Dedifferentiated amniotic fluid mesenchymal stem cell (primary cell): Measurements from ENCODE around the gene SLC35E2B.
"Not testable (repeated sequence)": the region's sequence is repeated elsewhere in the genome, so short reads cannot be mapped to it uniquely, and the experiment has no call there.

Experiments
- DNase-seq: peaks from one replicate; pipeline ENCODE4 v3.0.0-alpha.2; 2016; ENCODE audit errors: extremely low spot score

The SLC35E2B gene

DNA sequence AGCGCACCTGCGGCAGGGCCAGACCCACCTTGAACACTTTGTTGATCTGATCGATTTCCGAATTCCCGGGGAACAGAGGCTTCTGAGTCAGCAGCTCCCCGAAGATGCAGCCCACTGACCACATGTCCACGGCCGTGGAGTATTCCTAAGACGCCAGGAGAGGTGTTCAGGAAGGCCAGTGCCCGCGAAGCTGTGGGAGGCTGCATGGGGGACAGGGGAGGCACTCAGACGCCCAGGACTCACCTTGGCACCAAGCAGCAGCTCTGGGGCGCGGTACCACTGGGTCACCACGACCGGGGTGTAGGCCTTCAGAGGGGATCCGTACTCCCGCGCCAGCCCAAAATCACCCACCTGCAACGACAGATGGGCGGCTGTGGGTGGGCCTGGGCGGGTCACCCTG, 11.2 kb upstream of the SLC35E2B start:
- DNase-seq, result no peak

DNA sequence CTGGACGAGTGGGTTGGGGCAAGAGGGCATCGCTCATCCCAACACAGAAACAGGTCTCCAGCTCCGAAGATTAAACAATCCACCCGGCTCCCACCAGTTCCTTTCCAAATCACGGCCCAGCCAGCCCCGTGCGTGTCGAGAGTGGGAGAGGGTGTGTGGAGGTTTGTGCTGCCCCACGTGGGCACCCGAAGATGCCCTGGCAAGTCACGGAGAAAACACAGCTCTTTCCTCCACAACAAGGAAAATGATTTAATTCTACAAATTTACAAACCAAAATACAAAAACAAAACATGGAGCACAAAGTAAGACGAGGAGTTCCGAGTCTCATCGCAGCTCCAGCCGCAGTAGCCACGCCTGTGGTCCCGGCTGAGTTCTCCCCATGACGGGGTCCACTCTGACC, 9.9 kb upstream of the SLC35E2B start:
- DNase-seq, result not testable (repeated sequence)

DNA sequence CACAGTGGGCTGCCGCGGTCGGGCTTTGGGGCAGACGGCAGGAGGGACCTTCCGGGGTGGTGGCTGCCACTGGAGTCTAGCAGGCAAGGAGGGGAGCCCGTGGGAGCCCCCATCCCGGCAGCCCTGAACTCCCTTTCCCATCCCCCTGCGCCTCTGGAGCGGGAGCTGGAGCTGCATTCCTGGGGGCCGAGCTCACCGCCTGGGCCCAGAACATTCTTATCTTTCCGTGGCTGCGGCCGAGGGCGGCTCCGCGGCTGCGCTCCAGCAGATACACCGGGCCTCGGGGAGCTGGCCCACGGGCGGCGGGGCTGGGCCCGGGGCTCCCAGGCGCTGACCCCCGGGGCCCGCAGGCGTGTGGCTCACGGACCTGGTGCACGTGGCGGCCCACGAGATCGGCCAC, 8.0 kb upstream of the SLC35E2B start:
- not testable (repeated sequence) for DNase-seq

DNA sequence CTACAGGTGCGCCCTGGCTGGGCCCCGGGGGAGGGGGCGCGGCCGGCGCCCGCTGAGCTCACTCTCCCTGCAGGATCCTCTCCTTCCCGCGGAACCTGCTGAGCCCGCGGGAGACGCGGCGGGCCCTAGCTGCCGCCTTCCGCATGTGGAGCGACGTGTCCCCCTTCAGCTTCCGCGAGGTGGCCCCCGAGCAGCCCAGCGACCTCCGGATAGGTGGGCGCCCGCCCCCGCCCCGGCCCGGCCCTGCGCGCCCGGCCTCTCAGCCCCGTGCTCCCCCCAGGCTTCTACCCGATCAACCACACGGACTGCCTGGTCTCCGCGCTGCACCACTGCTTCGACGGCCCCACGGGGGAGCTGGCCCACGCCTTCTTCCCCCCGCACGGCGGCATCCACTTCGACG, 7.5 kb upstream of the SLC35E2B start:
- DNase-seq, result not testable (repeated sequence)

DNA sequence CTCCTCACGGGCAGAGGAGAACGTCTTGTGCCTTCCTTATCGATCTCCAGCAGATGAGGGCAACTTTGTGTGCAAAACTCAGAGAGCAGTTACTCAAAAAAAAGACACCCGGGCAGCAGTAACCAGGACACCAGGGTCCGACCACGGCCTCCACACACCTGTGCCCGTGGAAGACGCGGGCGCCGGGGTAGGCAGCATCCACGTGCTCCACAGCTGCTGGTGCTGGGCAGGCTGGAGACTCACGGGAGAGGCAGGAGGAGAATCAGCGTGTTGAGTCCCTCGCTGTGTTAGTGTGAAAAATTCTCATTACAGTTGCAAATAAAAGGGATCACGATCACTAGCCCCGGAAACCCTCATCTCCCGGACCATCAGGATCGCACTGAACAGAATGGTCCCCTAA, 6.5 kb upstream of the SLC35E2B start:
- DNase-seq, result not testable (repeated sequence)

DNA sequence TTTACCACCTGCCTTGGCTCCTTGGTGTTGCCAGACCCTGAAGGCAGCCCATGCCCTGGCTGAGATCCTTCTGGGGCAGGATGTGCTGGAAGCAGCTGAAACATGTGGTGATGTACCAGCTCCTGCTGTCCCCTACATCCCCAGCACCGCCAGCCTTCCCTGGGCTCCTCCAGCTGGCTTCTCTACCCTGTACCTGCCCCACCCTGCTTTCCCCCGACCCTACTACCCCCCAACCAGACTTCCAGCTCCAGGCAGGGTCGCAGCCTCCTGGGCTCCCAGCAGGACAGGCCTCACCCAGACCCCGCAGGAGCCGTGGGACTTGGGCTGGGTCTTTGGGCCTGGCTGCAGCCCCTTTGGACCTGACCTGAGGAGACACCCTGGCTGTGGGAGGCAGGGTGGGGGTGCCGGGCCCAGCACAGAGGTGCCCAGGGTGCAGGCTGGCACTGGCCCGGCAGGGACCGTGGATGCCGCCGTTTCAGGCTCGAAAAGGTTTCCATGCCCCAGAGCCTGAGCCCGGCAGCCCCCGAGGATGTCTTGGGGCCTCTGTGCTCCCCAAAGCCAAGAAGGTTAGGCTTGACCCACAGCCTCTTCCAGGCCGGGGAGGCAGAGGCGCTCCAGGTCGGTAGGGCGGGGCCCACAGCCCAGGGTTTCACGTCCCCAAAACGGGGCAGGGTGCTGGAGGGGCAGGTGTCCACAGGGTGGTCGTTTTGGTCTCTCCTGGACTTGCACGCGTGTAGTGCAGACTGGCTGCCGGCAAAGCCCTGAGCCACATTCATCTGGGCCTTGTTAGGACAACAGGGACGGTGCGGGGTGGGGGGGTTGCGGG, 5.0 kb upstream of the SLC35E2B start:
- not testable (repeated sequence) for DNase-seq

DNA sequence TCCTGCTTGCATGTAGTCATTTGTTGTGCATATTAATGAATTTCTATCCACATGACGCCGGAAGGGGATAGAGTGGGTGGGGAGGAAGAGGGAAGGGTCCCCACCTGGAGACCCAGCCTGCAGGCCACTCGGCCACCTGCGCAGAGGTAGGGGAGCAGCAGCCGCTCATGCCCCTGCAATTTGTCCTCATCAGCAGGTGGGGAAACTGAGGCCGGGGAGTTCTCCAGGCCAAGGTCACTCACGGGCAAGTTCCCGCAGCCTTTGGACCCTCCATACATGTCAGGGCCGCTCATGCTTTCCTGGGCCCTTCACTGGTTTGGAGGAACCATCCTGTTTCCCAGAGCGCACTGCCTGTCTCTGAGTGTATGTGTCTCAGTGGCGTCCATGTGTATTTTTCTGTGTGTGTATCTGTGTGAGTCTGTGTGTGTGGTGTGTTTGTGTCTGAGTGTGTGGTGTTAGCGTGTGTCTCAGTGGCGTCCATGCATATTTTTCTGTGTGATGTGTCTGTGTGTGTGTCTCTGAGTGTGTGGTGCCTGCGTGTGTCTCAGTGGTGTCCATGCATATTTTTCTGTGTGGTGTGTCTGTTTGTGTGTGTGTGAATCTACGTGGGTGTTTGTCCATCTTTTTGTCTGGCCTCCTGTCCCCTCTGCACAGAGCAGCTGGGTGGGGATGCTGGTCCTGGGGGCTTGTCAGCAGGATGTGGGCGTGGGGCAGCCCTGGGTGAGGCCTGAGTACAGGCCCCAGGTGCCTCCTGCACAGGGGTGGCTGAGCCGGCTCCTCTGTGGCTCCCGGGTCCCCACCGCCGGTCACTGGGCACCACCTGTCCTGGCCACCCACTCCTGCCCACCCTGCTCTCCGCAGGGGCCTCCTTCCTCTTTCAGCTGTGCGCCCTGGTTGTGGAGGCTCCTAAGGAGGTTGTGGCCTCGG, 4.1 kb upstream of the SLC35E2B start:
- DNase-seq, result not testable (repeated sequence)

DNA sequence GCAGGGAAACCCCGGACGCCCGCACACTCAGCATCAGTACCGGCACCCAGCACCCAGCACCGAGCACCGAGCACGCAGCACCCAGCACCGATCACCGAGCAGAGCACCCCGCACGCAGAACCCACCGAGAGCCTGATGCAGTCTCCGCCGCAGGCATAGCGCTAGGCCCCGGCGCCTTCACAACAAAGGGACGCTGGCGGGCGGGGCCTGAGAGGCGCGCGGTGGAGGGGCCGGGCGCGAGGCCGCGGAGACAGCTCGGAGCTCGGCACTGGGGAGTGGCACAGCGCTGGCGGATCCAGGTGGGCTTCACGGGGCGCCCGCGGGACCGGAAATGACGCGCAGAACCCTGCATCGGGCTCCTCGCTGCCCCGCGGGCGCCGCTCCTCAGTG, 276 bp downstream of the SLC35E2B start:
- peak; percentile 36 for DNase-seq

DNA sequence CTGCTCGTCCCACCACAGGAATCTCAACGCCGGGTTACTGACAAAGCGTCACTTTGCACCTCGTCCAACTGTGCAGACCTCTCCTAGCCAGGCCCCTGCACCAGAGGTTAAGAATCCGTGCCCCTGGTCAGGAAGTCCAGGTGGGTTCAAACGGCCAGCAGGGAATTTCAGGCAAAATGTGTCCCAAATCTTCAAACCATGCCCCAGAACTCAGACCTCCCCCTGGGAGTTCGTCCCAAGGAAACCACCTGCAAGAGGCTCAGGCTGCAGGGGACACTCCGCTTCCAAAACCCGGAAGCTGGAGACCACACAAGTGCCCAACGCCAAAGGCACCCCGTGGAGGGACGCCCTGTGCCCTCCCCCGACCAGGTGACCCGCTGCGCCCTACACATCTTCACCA, 1.2 kb downstream of the SLC35E2B start:
- not testable (repeated sequence) for DNase-seq

DNA sequence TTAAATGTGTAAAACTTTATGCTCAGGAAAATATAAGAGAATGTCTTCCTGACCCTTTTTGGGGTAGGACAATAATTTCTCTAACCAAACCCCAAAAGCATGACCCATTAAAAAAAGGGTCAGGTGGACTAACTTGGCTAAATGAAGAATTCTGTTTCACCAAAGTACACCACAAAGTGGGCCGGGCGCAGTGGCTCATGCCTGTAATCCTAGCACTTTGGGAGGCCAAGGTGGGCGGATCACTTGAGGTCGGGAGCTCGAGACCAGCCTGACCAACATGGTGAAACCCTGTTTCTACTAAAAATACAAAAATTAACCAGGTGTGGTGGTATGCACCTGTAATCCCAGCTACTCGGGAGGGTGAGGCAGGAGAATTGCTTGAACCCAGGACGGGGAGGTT, 3.1 kb downstream of the SLC35E2B start:
- DNase-seq, result not testable (repeated sequence)

DNA sequence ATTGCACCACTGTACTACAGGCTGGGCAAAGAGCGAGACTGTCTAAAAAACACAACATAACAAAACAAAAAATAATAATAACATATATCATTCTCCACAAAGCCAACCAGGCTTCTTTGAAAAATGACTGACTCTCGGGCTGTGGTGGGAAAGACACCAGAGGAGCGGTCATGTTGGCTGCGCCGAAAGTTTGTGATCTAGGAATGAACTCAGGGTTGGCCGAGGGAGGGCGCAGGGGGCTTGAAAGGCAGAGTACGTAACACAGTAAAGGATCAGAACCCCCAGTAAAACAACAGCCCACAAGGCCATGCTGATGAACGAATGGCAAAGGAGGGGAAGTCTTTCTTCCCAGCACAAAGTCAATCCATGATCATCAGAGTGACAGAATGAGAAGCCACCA, 4.7 kb downstream of the SLC35E2B start:
- DNase-seq, result no peak

DNA sequence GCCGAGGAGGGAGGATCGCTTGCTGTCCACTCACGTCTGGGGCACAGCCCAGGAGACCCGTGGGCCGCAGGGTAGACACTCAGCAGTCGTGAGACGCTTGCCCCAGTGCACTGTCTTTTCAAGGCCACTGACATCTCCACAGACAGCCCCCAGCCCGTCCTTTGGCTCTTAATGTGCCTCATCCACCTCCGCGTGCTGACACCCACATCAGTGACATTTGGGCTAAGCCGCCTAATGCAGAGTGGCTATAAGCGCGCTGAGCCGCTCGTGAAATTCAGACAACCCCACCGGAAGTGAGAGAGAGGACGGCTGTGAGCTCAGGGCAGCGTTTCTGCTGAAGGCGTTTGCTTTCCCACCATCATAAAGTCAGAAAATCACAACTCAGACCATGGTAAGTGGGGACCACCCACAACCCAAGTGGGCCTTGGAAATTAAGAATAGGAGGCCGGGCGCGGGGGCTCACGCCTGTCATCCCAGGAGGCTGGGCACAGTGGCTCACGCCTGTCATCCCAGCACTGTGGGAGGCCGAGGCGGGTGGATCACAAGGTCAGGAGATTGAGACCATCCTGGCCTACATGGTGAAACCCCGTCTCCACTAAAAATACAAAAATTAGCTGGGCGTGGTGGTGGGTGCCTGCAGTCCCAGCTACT, 8.4 kb downstream of the SLC35E2B start:
- no peak for DNase-seq

DNA sequence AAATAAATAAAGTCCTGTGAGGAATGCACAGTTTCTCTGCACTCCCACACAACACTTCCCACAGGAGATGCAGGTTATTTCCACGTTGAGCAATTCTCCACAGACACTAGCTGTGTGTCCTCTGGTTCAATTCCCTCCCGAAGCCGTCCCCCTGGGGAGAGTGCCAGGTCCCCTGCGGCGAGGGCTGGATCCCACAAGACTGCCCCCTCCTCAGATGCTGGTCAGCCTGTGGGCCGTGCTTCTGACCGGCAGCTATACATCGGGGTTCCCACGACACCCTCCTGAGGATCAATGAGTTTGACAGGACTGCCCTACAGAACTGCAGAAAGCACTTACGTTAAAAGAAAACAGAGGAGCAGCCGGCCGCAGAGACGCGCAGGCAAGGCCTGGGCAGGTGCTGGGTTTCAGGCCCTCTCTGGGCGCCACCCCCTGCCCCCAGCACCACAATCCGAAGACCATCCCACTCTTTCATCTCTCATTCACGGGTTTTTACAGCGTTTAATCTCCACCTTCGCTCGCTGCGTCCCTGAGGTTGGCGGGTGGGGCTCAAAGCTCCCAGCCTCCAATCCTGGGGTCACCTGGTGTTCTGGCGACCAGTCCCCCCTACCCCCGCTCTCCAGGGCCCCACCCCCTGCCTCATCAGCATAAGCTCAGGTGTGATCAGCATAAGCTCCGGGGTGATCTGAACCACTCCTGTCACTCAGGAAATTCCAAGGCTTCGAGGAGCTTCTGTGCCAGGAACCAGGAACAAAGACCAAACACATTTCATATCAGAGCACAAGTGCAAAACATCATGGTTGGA, 9.3 kb downstream of the SLC35E2B start:
- no peak for DNase-seq

DNA sequence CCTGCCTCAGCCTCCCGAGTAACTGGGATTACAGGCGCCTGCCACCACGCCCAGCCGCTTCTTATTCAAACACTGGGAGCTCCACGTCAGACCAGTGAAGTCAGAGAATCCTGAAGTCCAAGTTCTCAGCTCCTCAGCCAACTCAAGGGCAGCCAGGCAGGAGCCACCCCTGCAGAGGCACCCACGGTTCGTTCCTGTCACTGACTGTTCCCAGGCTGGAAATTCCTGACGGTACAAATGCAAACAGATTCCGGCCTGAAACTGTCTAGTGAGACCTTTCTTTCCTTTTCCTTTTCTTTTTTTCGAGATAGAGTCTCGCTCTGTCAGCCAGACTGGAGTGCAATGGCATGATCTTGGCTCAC, 11.7 kb downstream of the SLC35E2B start:
- no peak for DNase-seq

DNA sequence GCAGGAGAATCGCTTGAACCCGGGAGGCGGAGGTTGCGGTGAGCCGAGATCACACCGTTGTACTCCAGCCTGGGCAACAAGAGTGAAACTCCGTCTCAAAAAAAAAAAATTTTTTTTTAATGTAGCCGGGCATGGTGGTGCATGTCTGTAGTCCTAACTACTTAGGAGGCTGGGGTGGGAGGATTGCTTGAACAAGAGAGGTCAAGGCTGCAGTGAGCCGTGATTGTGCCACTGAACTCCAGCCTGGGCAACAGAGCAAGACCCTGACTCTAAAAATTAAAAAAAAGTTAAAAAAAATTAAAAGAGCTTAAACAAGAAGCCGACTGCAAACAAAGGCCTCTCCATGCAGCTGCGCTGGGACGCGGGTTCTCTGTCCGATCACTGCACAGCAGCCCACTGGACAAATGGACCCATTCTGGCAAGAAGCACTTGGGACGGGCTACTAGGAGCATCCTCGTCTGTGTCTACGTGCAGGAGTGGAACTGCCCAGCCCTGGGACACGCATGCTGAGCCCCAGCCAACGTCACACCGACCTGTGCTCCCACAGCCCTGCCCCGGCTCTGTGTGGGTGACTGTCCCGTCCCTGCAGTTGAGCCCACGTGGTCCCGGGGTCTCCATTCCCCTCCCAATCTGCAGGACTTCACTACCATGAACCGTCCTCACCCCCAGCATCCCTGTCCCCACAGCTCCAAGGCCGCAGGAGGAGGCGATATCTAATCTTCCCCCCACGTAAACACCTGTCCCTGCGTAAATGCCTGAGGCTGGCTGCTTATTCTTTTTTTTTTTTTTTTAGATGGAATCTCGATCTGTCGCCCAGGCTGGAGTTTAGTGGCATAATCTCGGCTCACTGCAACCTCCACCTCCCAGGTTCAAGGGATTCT, 12.3 kb downstream of the SLC35E2B start:
- DNase-seq, result no peak

DNA sequence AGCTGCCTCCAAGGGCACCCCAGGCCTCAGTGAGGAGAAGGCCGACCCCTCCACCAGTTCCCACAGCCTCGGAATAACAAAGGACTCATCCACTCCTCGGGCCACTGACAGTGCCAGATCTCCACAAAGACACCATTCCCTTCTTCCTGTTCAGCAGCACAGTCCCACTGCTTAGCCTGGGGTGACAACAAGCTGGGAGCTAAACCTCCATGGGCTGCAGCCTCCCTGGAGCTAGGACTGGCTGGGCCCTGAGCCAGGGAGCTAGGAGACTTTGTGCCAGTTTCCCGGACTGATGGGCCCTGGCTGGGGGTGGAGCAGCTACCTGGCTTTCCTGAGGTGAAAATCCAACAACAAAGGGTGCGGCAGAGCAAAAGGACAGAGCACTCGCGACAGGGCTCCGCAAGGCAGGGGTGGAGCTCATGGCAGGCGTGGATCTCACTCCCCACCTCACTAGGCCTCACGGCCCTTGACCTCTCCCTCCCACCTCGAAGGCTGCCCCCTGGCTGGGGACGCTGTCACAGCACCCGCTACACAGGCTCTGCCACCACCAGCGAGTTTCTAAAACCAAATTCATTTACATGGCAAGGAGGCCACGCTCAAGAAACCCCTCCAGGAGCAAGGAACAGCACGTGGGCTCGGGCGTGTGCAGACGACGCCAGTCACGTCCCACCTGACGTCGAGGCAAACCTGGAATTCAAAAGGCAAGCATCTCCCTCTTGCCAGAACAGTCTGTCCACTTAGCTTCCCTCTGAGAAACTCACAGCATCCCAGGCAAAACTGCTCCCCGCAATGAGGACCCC, 13.8 kb downstream of the SLC35E2B start:
- no peak for DNase-seq

DNA sequence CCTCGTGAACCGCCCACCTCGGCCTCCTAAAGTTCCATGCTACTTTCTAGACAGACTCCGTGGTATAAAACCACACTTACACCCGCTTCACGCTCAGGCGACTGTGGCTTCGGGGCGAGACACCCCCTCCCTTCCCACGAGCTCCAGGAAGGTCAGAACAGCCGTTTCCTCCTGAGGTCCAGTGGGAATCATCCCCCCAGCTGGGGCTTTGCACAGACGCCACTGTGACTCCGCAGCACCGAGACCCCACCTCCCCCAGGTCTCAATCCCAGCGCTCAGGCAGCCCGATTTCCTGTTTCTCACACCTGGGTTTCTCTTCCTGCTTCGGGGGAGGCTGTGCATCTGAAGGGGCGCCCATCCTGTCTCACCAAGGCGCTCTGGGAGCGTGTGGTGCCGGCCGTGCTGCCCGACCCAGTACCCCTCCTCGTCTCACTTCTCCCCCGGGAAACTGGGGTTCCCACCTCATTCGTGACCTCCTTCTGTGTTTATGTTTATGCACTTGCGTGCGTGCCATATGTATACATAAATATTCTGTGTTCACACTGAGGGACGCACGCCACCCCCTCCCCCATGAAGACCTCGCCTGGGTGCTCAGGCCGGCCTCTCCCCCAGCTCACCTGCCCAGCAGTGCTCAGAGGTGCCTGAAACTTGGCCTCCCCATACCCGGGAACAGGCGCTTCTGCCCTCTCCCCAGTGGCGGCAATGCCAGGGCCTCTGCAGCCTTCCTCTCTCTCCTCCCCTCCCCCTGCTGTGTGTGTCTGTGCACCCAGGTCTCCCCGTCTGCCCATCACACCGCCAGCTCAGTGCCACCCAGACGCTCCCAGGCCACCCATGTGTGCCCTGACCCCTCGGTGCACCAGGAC, 14.6 kb downstream of the SLC35E2B start:
- no peak for DNase-seq

DNA sequence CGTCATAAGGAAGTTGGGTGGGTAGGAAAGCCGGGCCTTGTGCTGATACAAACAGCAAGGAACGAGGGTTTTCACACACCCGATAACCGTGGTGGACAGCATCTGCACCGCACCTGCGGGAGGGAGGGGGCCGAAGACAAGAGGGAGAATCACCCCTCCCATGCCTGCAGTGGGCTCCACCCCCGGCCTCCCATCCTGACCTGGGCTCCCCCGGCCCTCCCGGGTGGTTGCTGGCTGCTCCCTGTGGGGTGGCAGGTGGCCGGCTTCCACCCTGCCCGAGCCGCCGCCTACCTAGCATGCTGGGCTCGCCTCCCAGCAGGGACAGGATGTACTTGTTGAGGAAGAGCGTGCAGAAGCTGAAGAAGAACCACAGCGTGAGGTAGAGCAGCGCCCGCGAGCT, 16.5 kb downstream of the SLC35E2B start:
- not testable (repeated sequence) for DNase-seq

DNA sequence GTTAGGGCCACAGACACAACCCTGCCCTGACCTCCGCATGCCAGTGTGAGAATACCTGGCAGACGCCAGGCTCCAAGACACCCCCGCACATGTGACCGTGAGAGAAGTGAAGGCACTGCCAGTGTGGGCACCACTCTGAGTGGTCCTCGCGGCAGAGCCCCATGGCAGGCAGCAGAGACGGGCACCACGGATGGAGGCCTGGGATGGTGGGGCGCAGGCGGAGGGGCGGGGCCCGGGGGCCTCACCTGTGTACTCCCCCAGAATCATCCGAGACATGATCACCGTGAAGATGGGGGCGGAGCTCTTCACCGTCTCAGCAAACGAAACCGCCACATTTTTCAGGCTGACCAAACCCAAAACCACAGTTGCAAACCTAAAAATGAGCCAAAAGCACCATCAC, 17.4 kb downstream of the SLC35E2B start:
- DNase-seq, result not testable (repeated sequence)
